C4-2B (cell line): ENCODE data around the gene HPS4.

ENCODE experiments used
- H3K27ac ChIP-seq: fragments of 450-650 bp; 2 replicates; pipeline ENCODE4 v1.5.1; 2017
- ZFX ChIP-seq: fragments of 450-650 bp; IDR thresholded peaks from 2 replicates; pipeline ENCODE4 v1.6.1; 2017
- TF ChIP-seq, protein P1 (sequence below): fragments of 450-650 bp; conservative IDR thresholded peaks from 2 replicates; pipeline ENCODE4 v1.5.1; 2017; ENCODE audit warnings: mild to moderate bottlenecking

HPS4 gene

DNA sequence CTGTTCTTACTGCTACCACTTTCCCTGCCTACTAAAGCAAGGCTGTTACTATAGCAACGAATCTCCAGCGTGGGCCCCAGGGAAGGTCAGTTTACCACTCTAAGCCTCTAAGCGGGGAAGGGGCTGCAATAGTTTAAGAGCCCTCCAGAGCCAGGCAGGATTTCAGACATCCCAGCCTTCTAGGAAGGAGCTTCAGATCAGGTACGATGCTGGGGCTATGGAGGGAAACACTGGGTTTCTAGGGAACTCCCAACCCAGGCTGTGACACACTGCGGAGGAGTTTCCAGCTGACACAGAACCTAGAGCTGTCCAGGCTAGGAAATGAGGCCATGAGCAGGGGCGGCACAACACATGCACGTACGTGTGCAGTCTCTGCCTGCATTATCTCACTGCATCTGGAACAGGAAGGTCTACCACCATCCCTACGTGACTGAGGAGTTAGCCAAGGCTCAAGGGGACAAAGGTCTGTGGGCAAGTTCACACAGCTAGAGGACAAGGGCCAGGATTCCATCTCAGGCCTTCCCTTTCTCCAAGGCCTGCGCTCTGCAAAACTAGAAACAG is 20.4 kb downstream of the HPS4 start:
- no peak overlapping the region for H3K27ac ChIP-seq
- no peak for TF ChIP-seq ZFX
- TF ChIP-seq, protein P1, sequence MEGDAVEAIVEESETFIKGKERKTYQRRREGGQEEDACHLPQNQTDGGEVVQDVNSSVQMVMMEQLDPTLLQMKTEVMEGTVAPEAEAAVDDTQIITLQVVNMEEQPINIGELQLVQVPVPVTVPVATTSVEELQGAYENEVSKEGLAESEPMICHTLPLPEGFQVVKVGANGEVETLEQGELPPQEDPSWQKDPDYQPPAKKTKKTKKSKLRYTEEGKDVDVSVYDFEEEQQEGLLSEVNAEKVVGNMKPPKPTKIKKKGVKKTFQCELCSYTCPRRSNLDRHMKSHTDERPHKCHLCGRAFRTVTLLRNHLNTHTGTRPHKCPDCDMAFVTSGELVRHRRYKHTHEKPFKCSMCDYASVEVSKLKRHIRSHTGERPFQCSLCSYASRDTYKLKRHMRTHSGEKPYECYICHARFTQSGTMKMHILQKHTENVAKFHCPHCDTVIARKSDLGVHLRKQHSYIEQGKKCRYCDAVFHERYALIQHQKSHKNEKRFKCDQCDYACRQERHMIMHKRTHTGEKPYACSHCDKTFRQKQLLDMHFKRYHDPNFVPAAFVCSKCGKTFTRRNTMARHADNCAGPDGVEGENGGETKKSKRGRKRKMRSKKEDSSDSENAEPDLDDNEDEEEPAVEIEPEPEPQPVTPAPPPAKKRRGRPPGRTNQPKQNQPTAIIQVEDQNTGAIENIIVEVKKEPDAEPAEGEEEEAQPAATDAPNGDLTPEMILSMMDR: no peak

DNA sequence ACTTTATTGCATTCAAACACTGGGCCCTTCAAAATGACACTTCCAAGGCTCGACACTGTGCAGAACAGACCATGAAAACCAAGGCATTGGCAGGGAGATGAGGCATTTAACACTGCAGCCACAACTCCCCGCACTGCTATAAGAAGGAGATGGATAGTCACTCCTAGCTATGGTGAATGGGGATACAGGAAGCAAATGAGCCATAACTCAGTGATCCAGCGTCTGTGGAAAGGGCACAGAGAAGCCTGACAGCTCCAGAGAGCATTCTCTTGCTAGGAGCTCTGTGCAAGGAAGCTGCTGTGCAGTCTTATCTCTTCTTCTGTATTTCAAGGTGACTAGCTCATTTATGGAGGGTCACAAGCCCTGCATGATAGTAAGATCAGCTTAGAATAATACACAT is 20.9 kb downstream of the HPS4 start:
- TF ChIP-seq, protein P1: no peak
- TF ChIP-seq ZFX: no peak
- H3K27ac ChIP-seq: no peak overlapping the region

DNA sequence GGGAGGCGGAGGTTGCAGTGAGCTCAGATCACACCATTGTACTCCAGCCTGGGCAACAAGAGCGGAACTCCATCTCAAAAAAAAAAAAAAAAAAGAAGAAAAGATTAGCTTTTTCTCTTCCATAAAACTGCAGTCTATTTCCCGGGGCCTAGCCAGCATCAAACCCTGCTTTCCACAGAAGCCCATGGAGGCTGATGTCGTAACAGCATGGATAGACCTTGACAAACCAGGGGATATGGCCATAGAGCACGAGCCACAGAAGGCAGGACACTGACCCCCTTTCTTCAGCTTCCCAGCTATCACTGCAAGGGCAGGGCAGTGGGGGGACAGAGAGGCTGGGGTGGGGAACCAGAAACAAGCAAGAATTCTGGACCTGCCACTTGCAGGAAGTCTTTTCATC is 21.5 kb downstream of the HPS4 start:
- TF ChIP-seq, protein P1: no peak
- no peak for TF ChIP-seq ZFX
- no peak overlapping the region for H3K27ac ChIP-seq

DNA sequence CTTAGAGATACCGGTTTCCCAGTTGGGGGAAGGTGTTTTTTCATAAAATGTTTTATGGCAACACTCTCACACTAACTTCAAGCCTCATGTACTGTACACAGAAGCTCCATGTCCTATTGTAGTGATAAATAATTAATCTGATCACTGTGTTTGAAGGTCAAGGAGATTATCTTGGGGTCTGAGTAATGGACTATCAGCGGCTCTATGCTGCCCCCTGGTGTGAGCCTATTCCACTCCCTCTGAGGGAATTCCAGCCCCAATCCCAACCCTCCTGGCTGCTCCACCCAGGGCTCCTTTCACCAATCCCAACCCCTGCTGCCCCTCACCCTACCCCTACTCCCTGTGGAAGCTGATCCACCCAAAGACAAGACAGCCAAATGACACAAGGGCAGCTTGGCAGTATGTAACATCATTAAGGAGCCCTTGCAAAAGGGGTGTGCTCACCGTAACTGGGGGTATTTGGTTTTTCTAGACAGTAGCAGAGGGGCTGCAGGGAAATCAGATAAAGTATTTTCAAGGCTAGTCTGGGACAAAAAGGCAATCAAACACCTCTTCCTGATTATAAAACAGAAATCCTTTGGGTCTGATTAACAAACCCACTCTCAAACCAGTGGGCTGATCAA is 22.3 kb downstream of the HPS4 start:
- H3K27ac ChIP-seq: no peak overlapping the region
- no peak for TF ChIP-seq ZFX
- TF ChIP-seq, protein P1: peak; percentile 88

DNA sequence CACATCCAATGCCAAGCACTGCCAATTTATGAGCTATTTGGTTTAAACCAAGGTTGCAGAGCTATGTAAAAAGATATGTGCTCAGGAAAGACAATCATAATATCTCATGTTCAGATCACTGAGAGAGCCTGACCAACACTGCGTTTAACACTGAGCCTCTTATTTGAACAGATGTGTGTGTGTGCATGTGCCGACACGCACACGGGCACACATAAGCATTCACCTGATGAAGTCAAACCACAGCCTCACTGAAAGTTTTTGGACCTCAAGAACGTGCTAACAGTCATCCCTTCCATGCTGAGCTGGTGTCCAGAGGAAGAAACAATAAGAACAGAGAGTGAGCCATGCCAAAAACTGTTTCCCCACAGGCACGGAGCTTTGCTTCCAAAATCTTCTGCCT is 23.4 kb downstream of the HPS4 start:
- H3K27ac ChIP-seq: no peak overlapping the region
- TF ChIP-seq ZFX: no peak
- TF ChIP-seq, protein P1: no peak

DNA sequence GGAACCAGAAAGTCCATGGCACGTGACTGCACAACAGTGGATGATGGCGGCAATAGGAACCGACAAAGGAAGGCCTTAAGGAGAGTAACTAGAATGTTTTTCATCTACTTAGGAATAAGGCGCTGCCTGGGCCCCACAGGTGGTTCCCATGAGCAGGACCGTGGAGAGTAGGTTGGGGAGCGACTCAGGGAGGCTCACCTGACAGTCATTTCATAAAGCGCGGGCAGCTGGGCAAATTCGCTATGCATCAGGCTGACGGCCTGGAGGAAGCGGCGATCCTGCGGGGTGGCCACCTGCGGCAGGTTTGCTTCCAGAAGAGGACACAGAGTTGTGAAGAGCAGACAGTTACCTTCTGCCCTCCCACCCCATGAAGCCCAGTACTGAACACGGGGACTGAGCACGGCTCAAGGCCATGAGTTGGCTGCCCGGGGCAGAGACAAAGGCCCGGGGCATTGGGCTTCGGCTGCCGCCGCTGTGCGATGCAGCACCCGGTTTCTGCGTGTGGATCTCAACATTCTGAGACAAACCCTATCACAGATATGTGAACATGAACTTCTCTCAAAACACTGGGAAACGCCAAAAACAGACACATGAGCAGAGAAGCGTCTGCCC is 25.8 kb downstream of the HPS4 start:
- H3K27ac ChIP-seq: no peak overlapping the region
- TF ChIP-seq ZFX: no peak
- TF ChIP-seq, protein P1: no peak

DNA sequence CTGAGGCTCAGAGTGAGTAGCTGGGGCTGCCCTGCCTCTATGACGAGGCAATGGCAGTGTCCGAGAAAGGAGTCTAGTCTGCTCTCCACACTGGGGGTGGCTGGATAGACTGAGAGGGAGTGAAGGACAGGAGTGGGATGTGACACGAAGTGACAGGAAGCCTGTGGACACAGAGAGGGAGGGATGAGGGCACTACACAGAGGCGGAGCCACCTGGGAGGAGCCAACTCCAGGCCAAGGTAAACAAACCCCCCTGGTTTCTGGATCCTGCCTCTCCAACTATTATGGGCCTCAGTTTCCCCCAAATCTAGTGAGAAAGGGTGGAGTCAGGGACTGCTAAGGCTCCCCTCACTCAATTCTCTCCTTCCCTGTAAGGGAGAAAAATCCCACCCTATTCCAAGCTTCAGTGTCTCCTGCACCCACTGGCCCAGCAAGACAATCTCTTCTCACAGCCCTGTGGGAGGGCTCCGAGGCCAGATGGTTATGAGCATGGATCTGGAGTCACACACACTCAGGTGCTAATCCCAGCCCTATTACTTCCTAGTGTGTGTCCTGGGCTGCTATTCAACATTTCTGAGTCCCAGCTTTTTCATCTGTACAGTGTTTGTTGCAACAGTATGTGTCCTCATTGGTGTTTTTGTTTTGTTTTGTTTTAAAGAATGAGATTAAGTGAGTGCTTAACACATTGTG is 29.6 kb downstream of the HPS4 start:
- no peak for TF ChIP-seq ZFX
- TF ChIP-seq, protein P1: no peak
- H3K27ac ChIP-seq: no peak overlapping the region
